MCF 10A (cell line): Measurements from ENCODE around the gene NSF. TPM values are rescaled to one million over a fixed set of nuclear protein-coding genes. Genes with fewer than 3 reads are reported as not detected.

Source experiments
- BruUV-seq: library from RNA; stranded (reverse); fragments of 400-500 nt; replicated peaks from 2 replicates; lab custom pipeline; 2021; lab: Mats Ljungman, UMichigan
- CTCF ChIA-PET: fragments of 300-600 bp; sonication (Branson Sonifier 250); formaldehyde crosslinking; extraction: SDS; loops from one replicate; lab custom pipeline; 2021; ENCODE audit warnings: antibody characterized with exemption, inconsistent platforms; lab: Yijun Ruan, JAX
- POLR2A ChIA-PET: fragments of 300-600, 350-650 bp; sonication (Branson Sonifier 250); formaldehyde crosslinking; extraction: SDS; loops from one replicate; lab custom pipeline; 2020; ENCODE audit warnings: antibody characterized with exemption, inconsistent platforms; lab: Yijun Ruan, JAX
- DNase-seq: peaks from one replicate; pipeline ENCODE4 v3.0.0-alpha.2; 2018; ENCODE audit not compliant: unreplicated experiment
- H3K27ac Mint-ChIP-seq: one replicate; pipeline ENCODE4 v1.8.0; 2022; ENCODE audit warnings: mild to moderate bottlenecking, low read depth, mixed read lengths; ENCODE audit not compliant: unreplicated experiment
- H3K27me3 Mint-ChIP-seq: one replicate; pipeline ENCODE4 v1.8.0; 2022; ENCODE audit warnings: mixed read lengths; ENCODE audit not compliant: insufficient read depth, unreplicated experiment
- H3K36me3 Mint-ChIP-seq: one replicate; pipeline ENCODE4 v1.8.0; 2022; ENCODE audit warnings: mild to moderate bottlenecking, moderate library complexity, mixed read lengths; ENCODE audit not compliant: insufficient read depth, unreplicated experiment
- H3K4me1 Mint-ChIP-seq: one replicate; pipeline ENCODE4 v1.8.0; 2022; ENCODE audit warnings: mixed read lengths; ENCODE audit not compliant: insufficient read depth, unreplicated experiment
- H3K4me3 Mint-ChIP-seq: one replicate; pipeline ENCODE4 v1.8.0; 2022; ENCODE audit warnings: mild to moderate bottlenecking, moderate library complexity, mixed read lengths; ENCODE audit not compliant: unreplicated experiment
- H3K9me3 Mint-ChIP-seq: one replicate; pipeline ENCODE4 v1.8.0; 2022; ENCODE audit warnings: mixed read lengths; ENCODE audit not compliant: unreplicated experiment
- intact Hi-C: fragments of 100-400 bp; cut with micrococcal nuclease; formaldehyde crosslinking; loops from 2 replicates; pipeline ENCODE4 v1.14.1; 2022
- total RNA-seq: library from RNA; stranded (reverse); gene quantifications from 2 replicates; pipeline ENCODE4 v1.2.3, GENCODE V29; 2022
- TF ChIP-seq, protein P1 (sequence below): fragments of 200-600 bp; IDR thresholded peaks from one replicate; pipeline ENCODE4 v1.8.0; 2022; ENCODE audit warnings: antibody characterized with exemption, mild to moderate bottlenecking; ENCODE audit not compliant: unreplicated experiment

Gene NSF
- total RNA-seq, 1 experiment from 2014 or later, result 21.1 TPM

GRCh38 chr17:46758614-46759013 is 168.1 kb downstream of the NSF start:
- ChIA-PET POLR2A (interaction anchor here (1.1 kb wide), 1 partner anchor 28 kb away, joined by 3 read pairs; no protein-coding TSS in a partner anchor), CTCF (interaction anchor here (0.6 kb wide), 1 partner anchor 10 kb away, joined by 3 read pairs; no protein-coding TSS in a partner anchor)
- Mint-ChIP-seq H3K27ac (no peak overlapping the region), H3K36me3 (peaks cover 16% of the 10 kb centered on the region), H3K27me3 (no peaks in the 10 kb centered on the region), H3K4me3 (no peak overlapping the region), H3K4me1 (no peaks in the 10 kb centered on the region), H3K9me3 (no peaks in the 10 kb centered on the region)
- no peak for DNase-seq
- TF ChIP-seq, protein P1, sequence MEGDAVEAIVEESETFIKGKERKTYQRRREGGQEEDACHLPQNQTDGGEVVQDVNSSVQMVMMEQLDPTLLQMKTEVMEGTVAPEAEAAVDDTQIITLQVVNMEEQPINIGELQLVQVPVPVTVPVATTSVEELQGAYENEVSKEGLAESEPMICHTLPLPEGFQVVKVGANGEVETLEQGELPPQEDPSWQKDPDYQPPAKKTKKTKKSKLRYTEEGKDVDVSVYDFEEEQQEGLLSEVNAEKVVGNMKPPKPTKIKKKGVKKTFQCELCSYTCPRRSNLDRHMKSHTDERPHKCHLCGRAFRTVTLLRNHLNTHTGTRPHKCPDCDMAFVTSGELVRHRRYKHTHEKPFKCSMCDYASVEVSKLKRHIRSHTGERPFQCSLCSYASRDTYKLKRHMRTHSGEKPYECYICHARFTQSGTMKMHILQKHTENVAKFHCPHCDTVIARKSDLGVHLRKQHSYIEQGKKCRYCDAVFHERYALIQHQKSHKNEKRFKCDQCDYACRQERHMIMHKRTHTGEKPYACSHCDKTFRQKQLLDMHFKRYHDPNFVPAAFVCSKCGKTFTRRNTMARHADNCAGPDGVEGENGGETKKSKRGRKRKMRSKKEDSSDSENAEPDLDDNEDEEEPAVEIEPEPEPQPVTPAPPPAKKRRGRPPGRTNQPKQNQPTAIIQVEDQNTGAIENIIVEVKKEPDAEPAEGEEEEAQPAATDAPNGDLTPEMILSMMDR, result no peak
- BruUV-seq, result no TSS peak
- intact Hi-C loops, result no loop called here

GRCh38 chr17:46759141-46759540 is 168.7 kb downstream of the NSF start:
- intact Hi-C loops, result no loop called here
- Mint-ChIP-seq H3K27ac (no peak overlapping the region), H3K27me3 (no peaks in the 10 kb centered on the region), H3K4me1 (no peaks in the 10 kb centered on the region), H3K9me3 (no peaks in the 10 kb centered on the region), H3K36me3 (peaks cover 10% of the 10 kb centered on the region), H3K4me3 (no peak overlapping the region)
- no TSS peak for BruUV-seq
- ChIA-PET CTCF (no interaction called here), POLR2A (no interaction called here)
- DNase-seq, result no peak
- TF ChIP-seq, protein P1, result no peak

- CTCF ChIA-PET, result no interaction called here
- intact Hi-C loops, result no loop called here
- no peak overlapping the region for H3K27ac Mint-ChIP-seq
- no peaks in the 10 kb centered on the region for H3K36me3 Mint-ChIP-seq
- no peaks in the 10 kb centered on the region for H3K9me3 Mint-ChIP-seq
- TF ChIP-seq, protein P1, result no peak
- H3K4me3 Mint-ChIP-seq, result no peak overlapping the region
- no peak for DNase-seq
- no peaks in the 10 kb centered on the region for H3K27me3 Mint-ChIP-seq
- POLR2A ChIA-PET, result no interaction called here
- BruUV-seq, result no TSS peak
- peaks cover 14% of the 10 kb centered on the region for H3K4me1 Mint-ChIP-seq
Observed at GRCh38 chr17:46763416-46763815, 172.9 kb downstream of the NSF start.

GRCh38 chr17:46764000-46764708 is 173.7 kb downstream of the NSF start:
- no peak for DNase-seq
- H3K27ac Mint-ChIP-seq, result no peak overlapping the region
- no peaks in the 10 kb centered on the region for H3K36me3 Mint-ChIP-seq
- ChIA-PET POLR2A (no interaction called here), CTCF (interaction anchor here (1.3 kb wide), 1 partner anchor 71 kb away, joined by 5 read pairs; no protein-coding TSS in a partner anchor)
- H3K9me3 Mint-ChIP-seq, result no peaks in the 10 kb centered on the region
- BruUV-seq, result no TSS peak
- peaks cover 14% of the 10 kb centered on the region for H3K4me1 Mint-ChIP-seq
- no peak overlapping the region for H3K4me3 Mint-ChIP-seq
- no peaks in the 10 kb centered on the region for H3K27me3 Mint-ChIP-seq
- intact Hi-C loops, result no loop called here
- TF ChIP-seq, protein P1, result no peak
